ENCODE measurements around the gene ITGB4.

GRCh38 chr17:75681289-75681688 is 40.0 kb upstream of the ITGB4 start:
- TF ChIP-seq POLR2AphosphoS5 (IDR thresholded peaks at IDR 0.05; ENCODE audit: low read depth, low read length) = no peak
- no peak for TF ChIP-seq REST (IDR thresholded peaks at IDR 0.05; ENCODE audit: insufficient read depth in 1 of 2, low read depth in 2 of 2, low read length in 2 of 2)
- TF ChIP-seq TAF1 (IDR thresholded peaks at IDR 0.05; ENCODE audit: borderline replicate concordance, insufficient read depth, low read length) = no peak
- TF ChIP-seq SIN3A (IDR thresholded peaks at IDR 0.05; ENCODE audit: borderline replicate concordance, insufficient read depth, low read length) = no peak
- no peak for TF ChIP-seq FOXP2 (optimal IDR thresholded peaks at IDR 0.05; ENCODE audit: borderline replicate concordance, extremely low read depth, extremely low read length, insufficient read depth)
